ENCODE data around the gene DAD1.

The DAD1 gene

GRCh38 chr14:22563987-22564386, 25.0 kb downstream of the DAD1 start:
- no peaks in the 10 kb centered on the region for H3K9me2 ChIP-seq (ENCODE audit: low read depth, low read length)
- H3K79me2 ChIP-seq (ENCODE audit: insufficient read depth, low read length): no peaks in the 10 kb centered on the region
- peak overlapping the region; percentile 47 for H3K4me2 ChIP-seq (ENCODE audit: low read length)
- peak overlapping the region; percentile 85 for H3K27ac ChIP-seq (ENCODE audit: low read depth, low read length, poor library complexity, severe bottlenecking)
- no peak overlapping the region for H3K4me3 ChIP-seq (ENCODE audit: low read depth, low read length, poor library complexity, severe bottlenecking)
- H3K27me3 ChIP-seq (ENCODE audit: insufficient read depth, low read length): no peaks in the 10 kb centered on the region
- no peak overlapping the region for H2AFZ ChIP-seq (ENCODE audit: low read length)
- H3F3A ChIP-seq (ENCODE audit: insufficient read depth, low read length): no peaks in the 10 kb centered on the region
- TF ChIP-seq EZH2 (IDR thresholded peaks at IDR 0.05; ENCODE audit: borderline replicate concordance, low read length) (no peak), CTCF (IDR thresholded peaks at IDR 0.05; ENCODE audit: low read length) (no peak)
- peaks cover 90% of the 10 kb centered on the region for H3K4me1 ChIP-seq (ENCODE audit: insufficient read depth, low read length, severe bottlenecking)
- peak overlapping the region; percentile 58 for H3K9ac ChIP-seq (ENCODE audit: low read length)
- peaks cover 35% of the 10 kb centered on the region; the same call in 1 of the 2 replicates for H3K36me3 ChIP-seq (ENCODE audit: insufficient read depth, low read length)
- no peaks in the 10 kb centered on the region for H4K20me1 ChIP-seq (ENCODE audit: insufficient read depth, low read length)
- H3K9me3 ChIP-seq (ENCODE audit: low read length): no peaks in the 10 kb centered on the region

- no peak overlapping the region for H2AFZ ChIP-seq (ENCODE audit: low read length)
- H3K27me3 ChIP-seq (ENCODE audit: insufficient read depth, low read length): no peaks in the 10 kb centered on the region
- no peak for TF ChIP-seq EZH2 (IDR thresholded peaks at IDR 0.05; ENCODE audit: borderline replicate concordance, low read length)
- no peak for TF ChIP-seq CTCF (IDR thresholded peaks at IDR 0.05; ENCODE audit: low read length)
- H3K9ac ChIP-seq (ENCODE audit: low read length): peak overlapping the region; percentile 57
- no peaks in the 10 kb centered on the region for H3K9me3 ChIP-seq (ENCODE audit: low read length)
- H3K27ac ChIP-seq (ENCODE audit: low read depth, low read length, poor library complexity, severe bottlenecking): peak overlapping the region; percentile 85
- H3K9me2 ChIP-seq (ENCODE audit: low read depth, low read length): no peaks in the 10 kb centered on the region
- peak overlapping the region; percentile 42 for H3K4me2 ChIP-seq (ENCODE audit: low read length)
- H4K20me1 ChIP-seq (ENCODE audit: insufficient read depth, low read length): no peaks in the 10 kb centered on the region
- peaks cover 90% of the 10 kb centered on the region for H3K4me1 ChIP-seq (ENCODE audit: insufficient read depth, low read length, severe bottlenecking)
- no peak overlapping the region for H3K4me3 ChIP-seq (ENCODE audit: low read depth, low read length, poor library complexity, severe bottlenecking)
- peaks cover 27% of the 10 kb centered on the region; the same call in 1 of the 2 replicates for H3K36me3 ChIP-seq (ENCODE audit: insufficient read depth, low read length)
- no peaks in the 10 kb centered on the region for H3F3A ChIP-seq (ENCODE audit: insufficient read depth, low read length)
- no peaks in the 10 kb centered on the region for H3K79me2 ChIP-seq (ENCODE audit: insufficient read depth, low read length)
Measured at GRCh38 chr14:22561661-22562579, 27.1 kb downstream of the DAD1 start.

- Histone ChIP-seq H3K36me3 (ENCODE audit: insufficient read depth, low read length) (peaks cover 26% of the 10 kb centered on the region; the same call in 1 of the 2 replicates), H4K20me1 (ENCODE audit: insufficient read depth, low read length) (no peaks in the 10 kb centered on the region), H3K9me2 (ENCODE audit: low read depth, low read length) (no peaks in the 10 kb centered on the region), H3F3A (ENCODE audit: insufficient read depth, low read length) (no peaks in the 10 kb centered on the region), H3K9ac (ENCODE audit: low read length) (peak overlapping the region; percentile 57), H3K4me3 (ENCODE audit: low read depth, low read length, poor library complexity, severe bottlenecking) (no peak overlapping the region), H3K9me3 (ENCODE audit: low read length) (no peaks in the 10 kb centered on the region), H3K27ac (ENCODE audit: low read depth, low read length, poor library complexity, severe bottlenecking) (peak overlapping the region; percentile 85), H3K79me2 (ENCODE audit: insufficient read depth, low read length) (no peaks in the 10 kb centered on the region), H3K4me2 (ENCODE audit: low read length) (peak overlapping the region; percentile 42), H3K27me3 (ENCODE audit: insufficient read depth, low read length) (no peaks in the 10 kb centered on the region), H3K4me1 (ENCODE audit: insufficient read depth, low read length, severe bottlenecking) (peaks cover 89% of the 10 kb centered on the region), H2AFZ (ENCODE audit: low read length) (no peak overlapping the region)
- TF ChIP-seq CTCF (IDR thresholded peaks at IDR 0.05; ENCODE audit: low read length) (no peak), EZH2 (IDR thresholded peaks at IDR 0.05; ENCODE audit: borderline replicate concordance, low read length) (no peak)
Measured at GRCh38 chr14:22561366-22561660, 27.7 kb downstream of the DAD1 start.

Data from OCI-LY1 (cell line).